Measurements from ENCODE around the gene TEX22.

DNA sequence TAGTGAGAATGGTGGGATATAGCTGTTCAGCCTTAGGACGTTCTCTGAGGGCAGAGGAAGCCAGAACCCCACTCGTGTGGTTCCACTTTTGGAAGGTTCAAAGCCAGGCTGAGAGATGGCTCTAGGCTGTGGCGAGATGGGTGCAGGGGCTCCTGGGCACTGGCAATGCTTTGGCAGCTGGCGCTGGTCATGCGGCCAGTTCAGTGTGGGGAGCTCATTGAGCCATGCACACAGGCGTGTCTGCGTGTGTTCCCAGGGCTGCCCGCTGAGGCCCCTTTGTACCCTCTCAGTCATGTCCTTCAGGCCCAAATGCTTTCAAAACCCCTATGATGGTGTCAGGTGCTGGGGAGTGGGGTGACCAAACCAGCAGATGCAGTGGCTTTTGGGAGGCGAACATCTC is 1.7 kb downstream of the TEX22 start:
- TF ChIP-seq, protein P1, sequence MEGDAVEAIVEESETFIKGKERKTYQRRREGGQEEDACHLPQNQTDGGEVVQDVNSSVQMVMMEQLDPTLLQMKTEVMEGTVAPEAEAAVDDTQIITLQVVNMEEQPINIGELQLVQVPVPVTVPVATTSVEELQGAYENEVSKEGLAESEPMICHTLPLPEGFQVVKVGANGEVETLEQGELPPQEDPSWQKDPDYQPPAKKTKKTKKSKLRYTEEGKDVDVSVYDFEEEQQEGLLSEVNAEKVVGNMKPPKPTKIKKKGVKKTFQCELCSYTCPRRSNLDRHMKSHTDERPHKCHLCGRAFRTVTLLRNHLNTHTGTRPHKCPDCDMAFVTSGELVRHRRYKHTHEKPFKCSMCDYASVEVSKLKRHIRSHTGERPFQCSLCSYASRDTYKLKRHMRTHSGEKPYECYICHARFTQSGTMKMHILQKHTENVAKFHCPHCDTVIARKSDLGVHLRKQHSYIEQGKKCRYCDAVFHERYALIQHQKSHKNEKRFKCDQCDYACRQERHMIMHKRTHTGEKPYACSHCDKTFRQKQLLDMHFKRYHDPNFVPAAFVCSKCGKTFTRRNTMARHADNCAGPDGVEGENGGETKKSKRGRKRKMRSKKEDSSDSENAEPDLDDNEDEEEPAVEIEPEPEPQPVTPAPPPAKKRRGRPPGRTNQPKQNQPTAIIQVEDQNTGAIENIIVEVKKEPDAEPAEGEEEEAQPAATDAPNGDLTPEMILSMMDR (IDR thresholded peaks at IDR 0.05; ENCODE audit: low read length): no peak
- no peak for TF ChIP-seq EZH2 (optimal IDR thresholded peaks at IDR 0.05; ENCODE audit: low read depth, low read length)

All from MM.1S (cell line).